ENCODE results near the gene ARHGAP8.

ARHGAP8 gene

DNA sequence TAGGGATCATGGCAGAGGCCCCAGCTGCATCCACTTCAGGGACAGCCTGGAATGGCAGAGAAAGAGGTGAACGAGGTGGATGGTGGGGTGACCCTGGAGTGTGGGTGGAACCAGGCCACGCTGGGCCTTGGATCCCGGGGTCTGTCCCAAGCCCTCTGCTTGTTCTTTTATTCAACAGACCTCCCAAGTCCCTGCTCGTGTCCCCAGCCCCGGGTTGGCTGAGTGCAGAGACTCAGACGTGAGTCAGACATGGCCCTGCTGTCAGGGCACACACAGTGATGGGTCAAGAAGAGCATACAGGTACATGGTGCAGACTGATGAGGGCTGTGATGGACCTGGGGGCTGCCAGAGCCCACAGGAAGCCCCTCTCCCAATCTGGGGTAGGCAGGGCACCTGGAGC lies 6.6 kb downstream of the ARHGAP8 start:
- no peak for DNase-seq (ENCODE audit: low read depth)

DNA sequence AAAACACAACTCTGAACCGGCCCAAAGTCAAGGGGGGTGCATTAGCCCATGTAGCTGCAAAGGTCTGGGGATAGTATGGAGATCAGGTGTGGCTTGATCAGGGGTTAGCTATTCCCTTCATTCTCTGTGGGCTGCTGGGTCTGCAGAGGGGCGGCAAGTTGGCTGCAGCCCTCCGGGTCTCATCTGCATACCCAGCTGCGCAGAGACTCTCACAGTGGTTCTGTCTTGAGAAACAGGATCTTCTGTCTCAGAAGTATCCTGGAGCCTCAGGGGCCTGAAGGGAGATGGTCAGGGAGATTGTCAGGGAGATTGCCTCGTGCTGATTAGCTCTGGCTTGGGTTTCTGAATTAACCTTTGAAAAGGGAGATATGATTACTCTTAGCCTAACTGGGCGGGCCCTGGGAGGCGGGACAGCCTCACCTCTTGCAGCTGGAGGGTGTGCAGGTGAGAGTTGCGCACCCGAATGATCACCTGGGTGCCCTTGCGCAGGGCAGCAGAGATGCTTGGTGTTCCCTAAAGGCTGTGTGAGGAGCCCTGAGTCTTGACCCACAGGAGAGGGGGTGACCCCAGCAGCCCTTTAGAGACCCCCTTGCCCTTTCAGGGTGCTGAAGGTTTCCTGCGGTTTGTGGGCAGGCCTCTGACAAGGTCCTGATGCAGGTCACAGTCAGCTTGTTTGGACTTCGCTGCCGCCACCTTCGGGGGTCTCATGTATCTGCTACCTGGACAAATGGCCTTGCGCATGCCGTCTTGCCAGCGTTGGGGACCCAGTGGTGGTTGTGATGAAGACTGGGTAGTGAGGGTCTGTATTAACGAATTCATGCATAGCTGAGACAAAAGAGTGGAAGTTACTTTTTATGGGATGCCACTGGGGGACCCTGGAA lies 7.3 kb downstream of the ARHGAP8 start:
- DNase-seq (ENCODE audit: low read depth): no peak
- no peak overlapping the region for H3K4me3 ChIP-seq (ENCODE audit: low read depth, low read length)

More for the DNA sequence above, 6.6 kb downstream of the ARHGAP8 start:
- no peak overlapping the region for H3K4me3 ChIP-seq (ENCODE audit: low read depth, low read length)

DNA sequence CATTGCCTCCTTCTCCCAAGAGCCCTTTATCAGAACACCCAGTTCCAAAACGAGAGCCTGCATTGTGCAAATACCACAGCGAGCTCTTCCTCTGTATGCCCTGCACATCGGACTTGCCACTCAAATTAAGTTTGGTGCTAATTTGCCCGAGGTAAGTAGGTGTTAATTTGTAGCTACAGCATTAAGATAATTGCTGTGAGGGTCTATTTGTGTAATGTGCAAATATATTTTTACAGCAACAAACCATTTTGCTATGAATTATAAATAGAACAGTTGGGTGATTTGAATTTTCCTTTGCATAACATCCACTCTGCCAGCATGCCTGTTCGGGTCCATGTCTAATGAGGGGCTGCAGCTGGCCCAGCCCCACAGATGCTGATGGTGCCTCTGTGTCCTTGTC lies 8.1 kb downstream of the ARHGAP8 start:
- no peak for DNase-seq (ENCODE audit: low read depth)
- H3K4me3 ChIP-seq (ENCODE audit: low read depth, low read length): no peak overlapping the region

DNA sequence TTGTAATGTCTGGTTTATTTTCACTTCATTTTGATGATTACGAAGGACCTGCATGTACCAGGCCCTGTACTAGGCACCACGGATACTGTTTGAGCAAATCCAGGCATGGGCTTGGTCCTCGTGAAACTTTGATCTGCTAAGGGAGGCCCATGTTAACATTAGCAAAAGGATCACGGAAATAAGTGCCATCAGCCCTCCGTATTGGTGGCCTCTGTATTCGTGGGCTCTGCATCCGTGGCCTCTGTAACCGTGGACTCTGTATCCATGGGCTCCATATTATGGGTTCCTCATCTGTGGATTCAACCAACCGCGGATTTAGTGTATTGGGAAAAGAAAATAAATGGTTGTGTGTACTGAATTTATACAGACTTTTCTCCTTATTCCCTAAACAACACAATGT lies 8.7 kb downstream of the ARHGAP8 start:
- no peak overlapping the region for H3K4me3 ChIP-seq (ENCODE audit: low read depth, low read length)

DNA sequence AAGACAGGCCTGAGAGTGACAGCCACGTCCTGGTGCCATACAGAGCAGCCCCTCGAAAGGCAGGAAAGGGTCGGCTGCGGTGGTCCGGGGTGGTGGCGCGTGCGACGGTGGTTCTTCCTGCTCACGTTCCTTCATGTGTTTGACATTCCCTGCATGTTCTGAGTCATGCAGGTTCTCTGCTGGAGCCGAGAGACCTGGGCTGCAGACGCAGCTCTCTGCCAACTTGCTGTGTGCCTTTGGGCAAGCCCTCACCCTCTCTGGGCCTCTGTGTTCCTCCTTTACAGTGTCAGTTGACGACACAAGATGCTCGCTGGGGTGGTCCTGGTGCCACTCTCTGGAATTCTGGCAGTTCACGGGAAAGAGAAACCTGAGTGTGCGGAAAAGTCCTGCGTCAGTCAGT lies 12.0 kb downstream of the ARHGAP8 start:
- H3K4me3 ChIP-seq (ENCODE audit: low read depth, low read length): no peak overlapping the region
- DNase-seq (ENCODE audit: low read depth): no peak

More for the DNA sequence above, 8.7 kb downstream of the ARHGAP8 start:
- DNase-seq (ENCODE audit: low read depth): no peak

DNA sequence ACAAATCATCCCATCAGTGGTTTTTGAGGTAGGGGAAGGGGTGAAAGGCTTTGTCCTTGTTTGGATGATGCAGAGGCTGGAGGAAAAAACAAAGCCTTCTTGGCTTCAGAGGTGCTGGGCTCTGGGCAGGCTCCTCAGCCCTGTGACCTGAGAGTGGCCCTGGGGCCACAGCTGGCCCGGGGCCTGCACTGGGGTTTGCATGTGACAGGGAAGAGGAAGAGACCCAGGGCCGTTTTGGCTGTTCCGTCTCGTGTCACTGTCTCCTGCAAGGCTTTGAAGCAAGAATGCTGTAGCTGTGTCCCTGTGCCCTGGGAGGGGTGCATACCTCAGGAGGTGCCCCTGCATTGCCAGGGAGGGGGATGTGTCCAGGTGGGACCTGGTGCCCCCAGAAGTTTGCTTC lies 12.6 kb downstream of the ARHGAP8 start:
- no peak for DNase-seq (ENCODE audit: low read depth)
- H3K4me3 ChIP-seq (ENCODE audit: low read depth, low read length): no peak overlapping the region

DNA sequence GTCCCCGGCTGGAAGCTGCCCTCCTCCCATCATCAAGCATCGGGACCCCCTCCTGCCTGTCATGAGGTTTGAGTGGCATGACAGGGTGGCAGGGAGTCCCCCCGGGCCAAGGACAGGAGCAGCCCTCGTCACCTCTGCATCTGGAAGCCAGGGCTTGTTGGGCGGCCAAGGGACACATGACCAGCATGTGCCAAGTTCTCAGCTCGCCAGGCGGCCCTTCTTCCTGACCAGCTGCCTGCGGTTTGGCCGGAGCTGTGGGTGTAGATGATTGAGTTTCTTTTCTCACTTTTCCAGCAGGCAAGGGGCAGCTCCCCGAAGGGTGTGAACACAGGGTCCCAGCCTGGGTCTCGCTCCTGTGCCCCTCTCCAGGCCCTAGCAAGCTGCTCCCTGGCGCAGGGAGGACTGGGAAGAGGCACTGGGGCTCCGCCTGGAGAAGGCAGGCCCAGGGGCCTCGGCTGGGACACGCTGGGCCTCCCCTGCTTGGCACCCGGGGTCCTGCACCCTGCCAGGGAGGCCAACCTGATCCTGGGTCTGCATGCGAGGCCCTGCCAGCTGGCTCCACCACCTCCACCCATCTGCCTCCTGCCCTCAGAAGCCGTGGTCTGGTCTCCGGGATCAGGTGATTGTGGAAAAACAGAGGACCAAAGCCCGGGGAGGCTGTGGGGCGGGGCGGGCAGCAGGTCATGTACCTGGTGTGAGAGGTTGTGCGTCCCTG lies 13.4 kb downstream of the ARHGAP8 start:
- no peak for DNase-seq (ENCODE audit: low read depth)
- H3K4me3 ChIP-seq (ENCODE audit: low read depth, low read length): no peak overlapping the region

DNA sequence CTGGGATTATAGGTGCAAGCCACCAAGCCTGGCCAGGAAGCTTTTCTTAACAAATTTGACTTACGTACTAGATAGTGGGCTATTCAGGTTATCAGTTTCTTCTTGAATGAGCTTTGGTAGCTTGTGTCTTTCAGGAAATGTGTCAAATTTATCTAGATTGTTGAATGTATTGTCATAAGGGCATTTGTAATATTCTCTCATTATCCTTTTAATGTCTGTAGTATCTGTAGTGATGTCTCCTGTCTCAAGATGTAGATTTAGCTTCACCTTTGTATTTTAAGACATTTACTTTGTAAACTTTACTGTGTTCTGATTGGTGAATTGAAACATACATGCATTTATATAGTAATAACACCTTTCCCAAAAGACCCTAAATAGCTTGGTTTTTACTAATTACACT lies 20.7 kb downstream of the ARHGAP8 start:
- no peak for DNase-seq (ENCODE audit: low read depth)
- no peak overlapping the region for H3K4me3 ChIP-seq (ENCODE audit: low read depth, low read length)

DNA sequence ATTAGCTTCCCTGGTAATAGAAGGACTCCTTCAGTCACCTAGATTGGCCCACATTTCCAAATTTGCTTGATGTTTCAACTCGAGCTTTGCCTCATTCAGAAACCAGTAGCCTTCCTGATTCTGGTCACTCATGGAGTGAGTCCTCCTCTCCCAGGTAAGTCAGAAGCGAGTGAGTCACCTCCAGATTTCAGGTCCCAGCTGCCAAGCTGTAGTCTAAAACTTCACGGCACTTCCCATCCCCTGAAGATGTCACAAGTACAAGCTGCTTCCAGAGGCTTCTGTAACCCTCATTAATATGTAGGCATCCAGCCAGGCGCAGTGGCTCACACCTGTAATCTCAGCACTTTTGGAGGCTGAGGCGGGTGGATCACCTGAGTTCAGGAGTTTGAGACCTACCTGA lies 23.5 kb downstream of the ARHGAP8 start:
- no peak for DNase-seq (ENCODE audit: low read depth)
- no peak overlapping the region for H3K4me3 ChIP-seq (ENCODE audit: low read depth, low read length)

DNA sequence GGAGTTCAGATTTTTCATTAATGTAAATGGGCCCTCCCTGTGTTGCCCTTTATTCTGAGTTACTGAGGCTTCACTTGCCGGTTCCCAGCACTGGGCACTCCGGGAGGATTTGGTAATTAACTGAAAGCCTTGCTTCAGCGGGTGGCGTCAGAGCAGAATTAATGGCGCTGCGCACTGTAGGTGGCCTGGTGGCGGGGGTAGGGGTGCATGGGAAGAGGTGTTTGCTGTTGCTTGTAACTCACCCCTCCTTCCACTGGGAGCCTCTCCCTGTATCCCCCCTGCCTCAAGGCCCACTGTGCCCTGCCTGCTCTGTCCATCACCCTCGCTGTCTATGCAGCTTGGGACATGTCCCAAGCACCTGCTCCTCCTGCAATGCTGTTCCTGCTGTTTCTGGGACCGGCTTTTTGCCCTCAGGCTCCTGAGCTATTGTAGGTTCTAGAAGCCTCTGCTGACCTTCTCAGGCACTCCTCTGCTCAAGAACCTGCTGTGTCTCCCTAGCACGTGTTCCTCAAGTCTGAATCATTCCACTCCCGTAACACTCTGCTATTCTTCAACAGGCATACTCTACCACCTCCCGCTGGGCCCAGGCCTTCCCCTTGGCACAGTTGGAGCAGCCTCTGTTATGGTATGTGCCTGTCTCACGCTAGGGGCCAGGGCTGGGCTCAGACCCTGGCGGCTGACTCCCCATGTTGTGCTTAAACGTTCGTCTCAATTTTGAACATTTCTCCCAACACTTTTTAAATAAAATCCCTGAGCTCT lies 24.4 kb downstream of the ARHGAP8 start:
- no peak for DNase-seq (ENCODE audit: low read depth)
- H3K4me3 ChIP-seq (ENCODE audit: low read depth, low read length): no peak overlapping the region

DNA sequence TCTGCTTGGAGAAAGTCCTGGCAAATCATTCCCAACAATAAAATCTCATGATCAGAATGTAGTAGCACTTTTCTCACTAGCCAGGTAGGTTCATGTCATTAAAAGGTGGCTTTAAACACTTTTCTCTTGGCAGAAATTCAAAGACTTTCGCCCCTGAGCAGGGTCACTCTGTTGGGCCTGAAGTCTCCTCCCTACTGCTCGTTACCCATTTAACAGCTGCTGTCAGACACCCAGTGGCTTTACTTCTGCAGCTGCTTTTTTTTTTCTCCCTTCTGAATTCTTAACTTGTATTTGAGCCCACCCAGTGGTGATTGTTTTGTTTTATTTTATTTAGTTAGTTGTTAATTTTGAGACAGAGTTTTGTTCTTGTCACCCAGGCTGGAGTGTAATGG lies 25.0 kb downstream of the ARHGAP8 start:
- no peak overlapping the region for H3K4me3 ChIP-seq (ENCODE audit: low read depth, low read length)
- no peak for DNase-seq (ENCODE audit: low read depth)

DNA sequence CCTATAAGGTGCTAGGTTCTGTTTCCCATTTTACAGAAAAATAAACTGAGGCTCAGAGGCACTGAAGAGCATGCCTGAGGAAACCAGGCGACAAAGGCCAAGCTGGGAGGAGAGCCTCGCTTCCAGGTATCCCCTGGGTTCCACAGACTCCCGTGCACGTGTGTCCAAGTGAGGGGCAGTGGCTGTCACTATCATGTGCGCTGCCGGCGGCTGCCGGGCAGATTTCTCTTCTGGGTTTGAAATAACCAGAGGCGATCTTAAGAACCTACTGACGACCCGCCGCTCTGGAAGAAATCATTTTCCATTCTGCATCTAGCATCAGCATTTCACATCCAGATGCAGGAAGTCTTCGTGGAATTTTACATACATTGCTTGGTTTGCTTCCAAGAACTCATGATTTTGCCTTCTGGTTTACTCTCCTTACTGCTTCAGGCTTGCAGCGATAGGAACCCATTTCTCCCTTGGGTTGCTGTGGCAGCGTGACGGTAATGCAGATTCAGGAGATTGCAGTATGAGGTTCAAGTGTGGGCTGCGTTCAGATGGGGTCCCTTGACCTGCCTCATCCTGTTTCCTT lies 28.6 kb downstream of the ARHGAP8 start:
- no peak overlapping the region for H3K4me3 ChIP-seq (ENCODE audit: low read depth, low read length)
- no peak for DNase-seq (ENCODE audit: low read depth)

DNA sequence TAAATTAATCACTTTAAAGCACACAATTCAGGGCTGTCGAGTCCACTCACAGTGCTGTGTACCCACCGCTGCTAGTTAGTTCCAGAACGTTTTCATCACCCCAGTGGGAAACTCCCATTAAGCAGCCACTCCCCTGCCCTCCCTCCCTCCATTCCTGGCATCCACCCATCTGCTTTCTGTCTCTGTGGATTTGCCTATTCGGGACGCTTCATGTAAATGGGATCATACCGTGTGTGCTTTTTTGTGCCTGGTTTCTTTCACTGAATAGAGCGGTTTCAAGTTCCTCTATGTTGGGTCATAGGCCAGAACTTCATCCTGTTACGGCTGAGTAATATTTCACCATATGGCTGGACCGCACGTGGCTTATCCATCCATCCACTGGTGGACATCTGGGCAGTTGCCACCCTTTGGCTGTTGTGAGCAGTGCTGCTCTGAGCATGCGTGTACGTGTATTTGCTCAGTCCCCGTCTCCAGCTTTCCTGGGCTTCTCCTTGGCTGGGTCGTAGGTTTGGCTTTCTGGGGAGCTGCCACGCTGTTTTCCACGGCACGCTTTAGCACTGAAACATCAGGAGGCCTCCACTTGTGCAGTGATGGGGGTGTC lies 30.1 kb downstream of the ARHGAP8 start:
- H3K4me3 ChIP-seq (ENCODE audit: low read depth, low read length): no peak overlapping the region
- no peak for DNase-seq (ENCODE audit: low read depth)

DNA sequence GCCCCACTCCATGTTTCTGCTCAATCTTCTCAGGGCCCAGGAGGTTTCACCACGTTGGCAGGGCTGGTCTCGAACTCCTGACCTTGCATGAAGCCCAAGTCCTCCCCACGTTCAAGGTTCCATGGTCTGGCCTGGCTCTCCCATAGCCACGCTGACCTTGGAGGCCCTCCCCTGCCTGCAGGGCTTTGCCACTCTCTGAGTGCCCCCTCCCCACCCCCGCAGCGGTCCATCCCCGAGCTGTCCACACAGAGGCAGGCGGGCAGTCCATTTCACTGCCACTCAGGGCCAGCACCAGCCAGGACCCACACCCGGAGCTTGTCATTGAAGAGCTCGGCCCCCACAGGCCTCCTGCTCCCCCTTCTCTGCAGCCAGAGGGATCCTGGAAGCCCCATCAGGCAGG lies 30.7 kb downstream of the ARHGAP8 start:
- DNase-seq (ENCODE audit: low read depth): no peak
- no peak overlapping the region for H3K4me3 ChIP-seq (ENCODE audit: low read depth, low read length)

DNA sequence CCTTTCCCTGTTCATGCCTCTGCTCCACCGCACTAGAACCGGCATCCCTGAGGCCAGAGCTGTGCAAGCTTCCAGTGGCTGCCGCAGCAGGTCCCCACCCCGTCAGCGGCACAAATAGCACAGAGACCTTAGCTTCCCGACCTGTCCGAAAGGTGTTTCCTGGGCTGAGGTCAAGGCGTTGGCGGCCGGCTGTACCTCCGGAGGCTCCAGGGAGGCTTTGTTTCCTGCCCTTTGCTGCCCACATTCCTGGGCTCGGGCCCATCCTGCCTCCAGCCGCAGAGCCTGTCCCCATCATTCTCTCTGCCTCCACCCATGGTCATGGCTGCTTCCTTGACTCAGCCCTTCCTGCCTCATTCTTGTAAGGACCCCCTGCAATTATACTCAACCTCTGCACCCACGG lies 31.2 kb downstream of the ARHGAP8 start:
- no peak overlapping the region for H3K4me3 ChIP-seq (ENCODE audit: low read depth, low read length)
- no peak for DNase-seq (ENCODE audit: low read depth)

DNA sequence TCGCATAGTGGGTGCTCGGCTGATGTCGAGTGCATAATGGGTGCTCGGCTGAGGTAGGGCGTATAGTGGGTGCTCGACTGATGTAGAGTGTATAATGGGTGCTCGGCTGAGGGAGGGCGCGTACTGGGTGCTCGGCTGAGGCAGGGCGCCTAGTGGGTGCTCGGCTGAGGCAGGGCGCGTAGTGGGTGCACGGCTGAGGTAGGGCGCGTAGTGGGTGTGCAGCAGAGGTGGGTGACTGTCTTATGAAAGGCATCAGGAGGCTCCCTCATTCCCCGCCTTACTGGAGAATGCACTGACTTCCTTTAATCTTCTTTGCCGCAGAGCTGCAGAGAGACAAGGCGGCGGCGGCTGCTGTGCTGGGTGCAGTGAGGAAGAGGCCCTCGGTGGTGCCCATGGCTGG lies 33.8 kb downstream of the ARHGAP8 start:
- H3K4me3 ChIP-seq (ENCODE audit: low read depth, low read length): no peak overlapping the region
- DNase-seq (ENCODE audit: low read depth): no peak

DNA sequence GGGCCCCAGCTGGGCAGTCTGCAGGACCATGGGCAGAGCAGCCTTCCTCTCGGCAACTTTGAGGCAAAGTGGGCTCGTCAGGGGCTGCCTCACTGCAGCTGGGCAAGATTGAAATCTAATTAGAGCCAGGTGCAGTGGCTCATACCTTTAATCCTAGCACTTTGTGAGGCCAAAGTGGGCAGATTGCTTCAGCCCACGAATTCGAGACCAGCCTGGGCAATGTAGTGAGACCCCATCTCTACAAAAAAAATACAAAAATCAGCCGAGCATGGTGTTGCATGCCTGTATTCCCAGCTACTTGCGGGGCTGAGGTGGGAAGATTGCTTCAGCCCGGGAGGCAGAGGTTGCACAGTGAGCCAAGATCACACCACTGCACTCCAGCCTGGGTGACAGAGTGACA lies 34.2 kb downstream of the ARHGAP8 start:
- no peak for DNase-seq (ENCODE audit: low read depth)
- H3K4me3 ChIP-seq (ENCODE audit: low read depth, low read length): no peak overlapping the region

DNA sequence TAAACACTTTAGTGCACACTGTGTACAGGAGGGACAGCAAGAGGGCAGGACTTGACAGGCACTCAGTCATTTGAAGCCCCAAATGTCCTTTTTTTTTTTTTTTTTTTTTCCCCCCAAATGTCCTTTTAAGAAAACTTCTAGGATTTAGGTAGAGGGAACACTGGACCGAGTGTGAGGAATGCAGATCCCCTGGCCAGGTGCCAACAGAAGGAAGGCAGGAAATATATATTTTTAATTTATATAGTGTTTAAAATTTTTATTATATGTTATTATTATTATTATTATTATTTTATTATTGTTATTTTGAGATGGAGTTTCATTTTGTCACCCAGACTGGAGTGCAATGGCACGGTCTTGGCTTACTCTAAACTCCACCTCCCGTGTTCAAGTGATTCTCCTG lies 35.5 kb downstream of the ARHGAP8 start:
- DNase-seq (ENCODE audit: low read depth): no peak
- H3K4me3 ChIP-seq (ENCODE audit: low read depth, low read length): no peak overlapping the region

DNA sequence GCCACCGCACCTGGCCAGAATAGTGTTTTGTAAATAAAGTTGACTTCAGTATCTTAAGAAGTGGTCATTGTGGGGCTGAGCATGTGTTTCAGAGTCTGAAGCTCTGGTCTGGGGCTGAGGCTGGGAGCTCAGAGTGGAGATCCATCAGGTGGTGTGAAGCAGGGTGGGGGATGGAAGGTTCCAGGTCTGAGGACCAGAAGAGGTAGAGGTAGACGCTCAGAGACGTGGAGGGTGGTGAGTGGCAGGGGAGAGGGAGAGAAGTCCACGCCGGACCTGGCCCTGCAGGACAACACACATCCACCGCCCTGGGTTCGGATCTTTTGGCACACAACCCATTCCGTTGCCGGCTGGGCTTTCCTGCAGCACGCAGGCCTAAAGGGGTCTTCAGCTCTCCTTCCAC lies 40.7 kb downstream of the ARHGAP8 start:
- no peak for DNase-seq (ENCODE audit: low read depth)
- no peak overlapping the region for H3K4me3 ChIP-seq (ENCODE audit: low read depth, low read length)
